T-helper 1 cell treated with Interleukin-12 subunit alpha and Interleukin-12 subunit beta and Interleukin-4 antibody, amounts not matched to agents 30 ng/mL and 1 ng/mL, for 36 hours (primary cell): ENCODE results near the gene LAMA2. TPM values are rescaled to one million over a fixed set of nuclear protein-coding genes. Genes with fewer than 3 reads are reported as not detected.

Experiments
- intact Hi-C: fragments of 100-400 bp; cut with micrococcal nuclease; formaldehyde crosslinking; loops from one replicate; pipeline ENCODE4 v1.15.1; 2024
- total RNA-seq: library from RNA; stranded (reverse); gene quantifications from 2 replicates; pipeline ENCODE4 v1.2.3, GENCODE V29; 2022

The LAMA2 gene
- total RNA-seq, 1 donor from 2014 or later: 0.25 TPM

DNA sequence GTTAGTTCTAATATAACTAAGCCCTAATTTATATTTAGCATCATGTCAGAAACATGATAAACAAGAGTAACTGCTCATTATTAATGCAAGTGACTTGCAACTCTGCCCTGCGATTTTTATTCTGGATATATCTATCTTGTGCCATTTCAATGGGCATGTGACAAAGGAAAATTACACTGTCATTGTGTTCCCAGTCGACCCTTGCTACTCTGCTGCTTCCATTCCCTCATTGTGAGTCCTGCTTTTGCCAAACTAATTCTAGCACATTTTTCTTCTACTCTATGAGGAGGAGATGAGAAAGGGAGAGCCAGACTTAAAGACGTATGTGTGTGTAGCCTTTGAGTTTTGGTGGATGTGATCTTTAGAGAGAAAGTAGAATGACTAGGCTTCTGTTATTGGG lies 551.2 kb downstream of the LAMA2 start:
- intact Hi-C loops: no loop called here

DNA sequence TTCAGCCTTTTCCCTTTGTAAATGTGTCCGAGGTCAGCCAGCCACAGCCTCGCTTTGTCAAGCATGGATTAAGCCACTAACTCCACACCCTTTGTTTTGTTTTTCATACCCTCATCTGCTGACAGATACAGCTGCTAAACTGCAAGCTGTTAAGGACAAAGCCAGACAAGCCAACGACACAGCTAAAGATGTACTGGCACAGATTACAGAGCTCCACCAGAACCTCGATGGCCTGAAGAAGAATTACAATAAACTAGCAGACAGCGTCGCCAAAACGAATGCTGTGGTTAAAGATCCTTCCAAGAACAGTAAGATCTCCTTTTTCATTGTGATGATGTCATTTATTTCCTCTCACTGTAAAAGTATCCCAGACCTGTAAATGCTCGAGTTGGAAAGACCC lies 557.8 kb downstream of the LAMA2 start:
- intact Hi-C loops: no loop called here

DNA sequence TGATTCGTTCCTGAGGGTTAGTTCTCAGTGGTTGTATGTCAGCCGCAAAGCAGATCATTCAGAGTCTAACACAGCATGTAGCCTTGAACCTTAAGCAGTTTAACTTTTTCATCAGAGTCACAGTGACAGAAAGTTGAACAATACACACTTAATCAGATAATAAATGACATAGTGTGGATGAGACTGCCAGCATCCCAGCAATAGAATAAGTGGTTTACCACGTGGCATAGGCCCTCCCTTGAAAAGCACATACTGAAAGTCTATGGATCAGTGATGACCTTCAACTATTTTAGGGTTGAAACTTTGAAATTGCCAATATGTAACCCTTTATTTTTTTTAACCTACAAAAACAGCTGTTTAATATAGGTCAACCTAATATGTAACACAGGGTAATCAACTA lies 561.7 kb downstream of the LAMA2 start:
- intact Hi-C loops: no loop called here

DNA sequence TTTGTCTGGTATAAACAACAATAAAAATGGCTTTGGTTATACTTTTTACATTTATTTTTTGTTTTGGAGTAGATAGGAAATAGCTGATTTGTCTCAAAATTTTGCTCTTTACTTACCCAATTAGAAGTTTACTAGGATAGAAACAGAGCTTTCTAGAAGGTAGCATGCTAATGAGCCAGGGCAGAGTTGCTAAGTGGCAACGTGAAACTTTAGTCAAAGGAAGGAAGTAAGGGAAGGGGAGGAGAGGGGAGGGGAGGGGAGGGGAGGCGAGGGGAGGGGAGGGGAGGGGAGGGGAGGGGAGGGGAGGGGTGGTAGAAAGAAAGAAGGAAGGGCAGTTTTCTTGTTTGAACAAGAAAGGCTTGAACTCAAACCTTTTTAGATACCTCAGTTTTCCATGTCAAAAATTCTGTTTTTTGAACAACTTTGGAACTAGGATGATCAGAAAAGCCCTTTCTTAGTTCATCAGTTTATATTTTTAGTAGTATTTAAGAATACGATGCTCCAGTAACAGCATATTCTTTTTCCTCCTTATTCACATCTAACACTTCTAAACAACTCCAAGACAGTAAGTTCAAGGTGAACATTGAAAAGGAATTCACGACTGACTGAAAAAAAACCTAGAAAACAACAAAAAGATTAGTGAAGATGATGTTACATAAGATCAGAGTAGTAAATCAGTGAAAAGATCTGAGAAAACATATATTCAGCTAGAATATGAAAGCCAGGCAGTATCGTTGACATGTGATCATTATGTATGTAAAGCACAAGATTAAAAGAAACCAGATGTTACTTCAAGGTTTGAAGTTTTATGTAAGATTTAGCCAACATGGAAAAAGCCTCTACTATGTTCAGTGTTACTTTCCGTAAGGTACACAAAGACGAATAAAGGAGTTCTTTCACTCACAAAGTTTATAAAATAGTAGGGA lies 563.6 kb downstream of the LAMA2 start:
- intact Hi-C loops: no loop called here

DNA sequence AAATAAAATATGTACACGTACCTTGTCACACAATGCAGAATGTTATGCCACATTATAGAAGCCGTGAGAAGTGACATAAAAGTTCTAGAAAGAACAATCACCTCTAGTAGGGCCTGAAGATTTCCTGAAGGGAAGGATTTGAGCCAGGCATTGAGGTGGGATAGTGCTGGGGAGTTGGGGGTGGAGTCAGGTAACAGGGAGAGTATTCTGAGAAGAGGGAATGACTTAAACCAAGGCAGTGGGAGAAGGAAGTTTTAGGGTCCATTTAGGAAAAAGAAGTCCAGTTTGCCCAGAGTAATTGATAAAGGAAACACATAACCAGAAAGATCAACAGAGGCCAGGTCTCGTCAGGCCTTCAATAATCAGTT lies 564.2 kb downstream of the LAMA2 start:
- intact Hi-C loops: no loop called here

DNA sequence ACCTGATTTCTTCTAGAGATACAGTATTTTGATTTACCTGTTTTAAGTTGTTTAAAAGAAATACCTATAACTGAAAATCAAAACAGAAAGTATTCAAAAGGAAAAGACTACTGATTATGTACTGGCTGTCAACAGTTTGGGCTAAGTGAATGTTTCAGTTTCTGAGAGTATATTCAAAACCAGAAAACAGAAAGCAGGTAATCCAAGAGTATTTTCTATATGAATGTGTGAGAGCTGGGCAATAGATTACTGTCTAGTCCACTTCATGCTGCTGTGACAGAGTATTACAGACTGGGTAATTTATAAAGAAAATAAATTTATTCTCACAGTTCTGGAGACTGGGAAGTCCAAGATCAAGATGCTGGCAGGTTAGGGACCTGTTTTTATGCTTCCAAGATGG lies 566.0 kb downstream of the LAMA2 start:
- intact Hi-C loops: loop anchor here (1.0 to 2.0 kb wide), 2 partner anchors 24 to 41 kb away; no protein-coding TSS in a partner anchor

DNA sequence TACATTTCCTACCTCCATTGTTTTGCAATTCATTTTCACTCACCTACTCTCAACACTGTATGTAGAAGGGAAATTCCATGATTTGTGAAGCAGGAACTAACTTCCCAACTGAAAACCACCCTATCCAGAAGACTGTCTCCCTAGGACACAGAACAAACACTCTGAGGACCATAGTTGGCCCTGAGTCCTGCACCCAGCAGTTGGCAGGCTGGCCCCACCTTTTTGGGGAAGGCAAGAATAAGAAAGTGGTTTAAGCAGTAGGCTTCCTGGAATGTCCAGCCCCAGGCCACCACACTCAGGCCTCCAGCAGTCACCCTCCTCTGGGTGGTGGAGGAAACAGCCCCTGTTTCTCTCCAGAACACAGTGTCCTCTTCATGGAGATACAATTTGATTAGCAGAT lies 568.2 kb downstream of the LAMA2 start:
- intact Hi-C loops: no loop called here

DNA sequence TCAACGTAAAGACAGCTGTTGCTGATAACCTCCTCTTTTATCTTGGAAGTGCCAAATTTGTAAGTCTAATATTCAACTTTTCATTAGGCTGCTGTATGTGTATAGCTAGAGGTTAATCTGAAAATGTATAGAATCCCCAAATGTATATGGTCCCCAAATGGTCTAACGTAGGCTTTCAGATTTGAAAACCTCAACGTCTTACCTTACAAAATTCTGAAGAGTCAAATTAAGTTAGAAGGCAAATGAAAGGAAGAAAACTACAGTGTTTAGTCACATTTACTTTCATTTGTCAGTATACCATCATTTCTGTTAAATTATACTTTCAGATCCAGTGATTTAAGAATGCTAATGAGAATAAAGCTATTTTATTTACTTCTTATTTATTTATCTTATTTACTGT lies 570.1 kb downstream of the LAMA2 start:
- intact Hi-C loops: loop anchor here (1.0 kb wide), 1 partner anchor 37 kb away; no protein-coding TSS in a partner anchor

DNA sequence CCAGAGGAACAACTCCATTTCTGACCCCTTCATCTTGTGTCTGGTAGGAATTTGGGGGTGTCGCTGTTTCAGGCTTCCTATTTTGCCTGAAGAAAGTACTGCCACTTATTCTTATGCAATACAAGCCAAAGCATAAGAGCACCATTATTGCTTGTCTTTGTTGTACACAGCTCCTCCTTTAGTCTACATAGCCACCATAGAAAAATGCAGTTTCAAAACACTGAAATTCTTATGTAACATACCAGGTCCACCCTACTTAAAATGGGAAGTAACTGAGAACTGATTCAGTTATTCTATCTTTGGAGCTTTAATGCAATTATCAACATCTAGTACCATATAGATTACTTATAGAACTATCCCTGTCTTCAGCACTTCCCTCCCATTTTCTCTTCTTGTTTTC lies 571.5 kb downstream of the LAMA2 start:
- intact Hi-C loops: no loop called here

DNA sequence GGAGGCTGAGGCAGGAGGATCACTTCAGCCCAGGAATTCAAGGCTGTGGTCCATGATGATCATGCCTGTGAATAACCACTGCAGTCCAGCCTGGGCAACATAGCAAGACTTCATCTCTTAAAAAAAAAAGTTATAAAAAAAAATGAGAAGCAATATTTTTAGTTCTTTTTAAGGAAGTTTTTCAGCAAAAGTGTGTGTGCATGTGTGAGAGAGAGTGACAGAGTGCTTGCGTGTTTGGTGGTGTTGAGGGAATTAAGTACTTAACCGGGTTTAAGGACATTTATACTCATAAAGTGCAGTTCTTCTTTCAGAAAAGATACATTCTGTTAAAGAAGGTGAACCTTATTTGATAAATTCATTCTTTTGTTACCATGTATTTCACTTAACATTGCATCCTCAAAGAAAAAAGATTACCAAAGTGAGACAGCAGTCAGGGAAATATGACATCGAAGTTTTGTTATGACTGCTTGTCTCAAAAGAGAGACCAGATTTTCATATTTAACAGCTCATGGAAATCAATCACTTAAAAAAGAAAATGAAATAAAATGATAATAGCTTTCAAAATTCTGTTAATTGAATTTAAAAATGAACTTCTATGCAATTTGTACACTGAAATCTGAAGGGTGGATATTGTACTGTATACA lies 572.3 kb downstream of the LAMA2 start:
- intact Hi-C loops: no loop called here

DNA sequence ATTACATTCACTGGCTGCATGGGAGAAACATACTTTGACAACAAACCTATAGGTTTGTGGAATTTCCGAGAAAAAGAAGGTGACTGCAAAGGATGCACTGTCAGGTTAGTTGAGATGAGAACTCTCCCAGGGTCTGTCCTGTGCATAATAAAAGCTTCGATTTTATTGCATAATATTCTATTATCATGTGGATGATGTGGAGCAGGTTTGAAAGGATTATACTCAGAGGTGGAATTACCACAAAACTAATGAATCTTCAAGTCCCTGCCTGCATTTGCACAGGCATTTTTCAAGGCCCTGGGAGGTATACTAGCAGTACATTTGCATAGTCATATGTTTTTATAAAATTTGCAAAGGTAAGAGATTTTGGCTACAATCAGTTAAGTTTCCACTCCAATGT lies 577.3 kb downstream of the LAMA2 start:
- intact Hi-C loops: no loop called here

DNA sequence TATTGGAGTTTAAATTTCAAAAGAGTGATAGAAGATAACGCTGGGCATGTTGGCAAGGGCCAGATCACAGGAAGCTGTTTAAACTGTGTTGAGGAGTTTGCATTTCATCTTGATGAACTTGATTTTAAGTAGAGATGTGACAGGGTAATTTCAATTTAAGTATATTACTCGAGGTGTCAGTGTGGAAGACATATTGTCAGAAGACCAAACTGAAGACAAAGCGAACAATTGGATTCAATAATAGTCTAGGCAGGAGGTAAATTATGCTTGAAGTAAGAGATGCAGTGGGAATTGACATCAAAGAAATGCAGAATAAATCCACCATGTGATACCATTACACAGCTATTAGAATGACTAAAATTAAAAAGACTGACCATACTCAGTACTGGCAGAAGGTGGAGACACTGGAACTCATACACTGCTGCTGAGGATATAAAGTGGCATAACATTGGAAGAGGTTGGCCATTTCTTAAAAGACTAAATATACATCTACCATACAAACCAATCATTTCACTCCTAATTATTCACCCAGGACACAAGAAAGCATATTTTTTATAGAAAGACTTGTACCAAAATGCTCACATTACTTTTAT lies 586.2 kb downstream of the LAMA2 start:
- intact Hi-C loops: no loop called here

DNA sequence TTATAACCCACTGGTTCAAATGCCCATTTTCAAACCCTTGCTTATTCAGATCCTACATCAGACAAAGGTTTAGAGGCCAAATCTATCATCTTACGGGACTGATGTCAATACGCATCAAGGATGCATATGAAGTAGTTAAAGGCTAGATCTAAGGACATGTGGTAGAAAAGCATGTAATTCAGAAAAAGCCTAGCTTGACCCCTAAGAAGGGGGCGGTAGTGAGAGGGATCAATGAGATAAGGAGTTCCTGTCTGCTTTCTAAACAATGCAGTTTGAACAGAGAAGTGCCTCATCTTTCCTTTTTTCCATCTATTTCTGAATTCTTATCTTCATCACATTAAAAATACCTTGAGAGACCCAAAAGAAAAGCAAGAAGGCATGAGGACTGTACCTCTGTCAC lies 589.3 kb downstream of the LAMA2 start:
- intact Hi-C loops: loop anchor here (2.0 kb wide), 1 partner anchor 23 kb away; no protein-coding TSS in a partner anchor

DNA sequence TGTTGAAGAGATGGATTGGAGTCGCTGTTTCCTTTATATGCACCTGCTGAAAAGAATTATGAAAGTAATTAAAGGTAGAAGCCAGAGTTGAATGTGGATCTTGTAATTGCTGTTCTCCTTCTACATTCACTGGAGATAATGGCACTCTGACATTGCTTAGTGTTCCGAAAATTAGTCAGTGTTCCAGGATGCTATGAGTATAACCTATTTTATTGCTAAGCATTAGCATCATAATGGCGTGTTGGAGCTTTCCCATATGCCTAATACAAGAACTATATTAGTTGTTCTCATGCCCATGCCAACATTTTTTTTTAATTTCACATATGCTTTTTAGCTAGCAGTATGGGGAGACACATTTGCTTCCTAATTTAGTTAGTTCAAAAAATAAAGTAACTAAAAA lies 590.6 kb downstream of the LAMA2 start:
- intact Hi-C loops: loop anchor here (2.0 kb wide), 1 partner anchor 25 kb away; no protein-coding TSS in a partner anchor

DNA sequence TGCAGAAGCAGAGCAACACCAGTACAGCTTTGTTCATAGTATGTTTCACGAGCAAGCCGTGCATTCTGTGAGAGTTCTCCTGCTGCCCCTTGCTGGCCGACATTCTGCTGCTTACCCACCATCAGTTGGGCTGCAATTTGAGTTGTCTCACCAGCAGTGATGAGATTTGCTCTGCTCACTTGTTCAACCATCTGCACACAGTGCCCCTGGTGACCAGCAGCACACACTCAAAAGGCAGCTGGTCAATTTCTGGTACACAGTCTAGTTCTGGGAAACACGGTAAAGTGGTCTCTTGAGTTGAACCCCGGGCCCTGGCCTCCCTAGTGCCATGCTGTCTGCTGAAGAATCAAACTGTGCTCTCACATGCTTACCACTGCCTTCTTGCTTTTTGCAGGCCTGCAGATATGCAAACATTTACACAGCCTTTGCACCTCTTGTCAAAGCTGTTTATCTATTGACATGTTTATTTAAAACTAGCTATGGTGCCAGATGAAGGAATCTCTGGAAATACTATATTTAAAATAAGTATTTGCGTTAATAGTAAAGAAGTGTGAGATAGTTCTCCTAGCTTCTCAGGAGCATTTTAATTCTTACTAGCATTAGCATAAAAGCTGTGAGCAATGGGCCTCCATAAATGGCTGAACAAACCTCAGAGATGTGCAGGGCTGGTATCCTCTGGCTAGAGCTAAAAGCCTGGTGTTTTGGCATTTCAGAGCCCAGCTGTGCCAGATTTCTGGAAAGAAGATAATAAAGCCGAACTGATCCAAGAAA lies 592.7 kb downstream of the LAMA2 start:
- intact Hi-C loops: no loop called here

DNA sequence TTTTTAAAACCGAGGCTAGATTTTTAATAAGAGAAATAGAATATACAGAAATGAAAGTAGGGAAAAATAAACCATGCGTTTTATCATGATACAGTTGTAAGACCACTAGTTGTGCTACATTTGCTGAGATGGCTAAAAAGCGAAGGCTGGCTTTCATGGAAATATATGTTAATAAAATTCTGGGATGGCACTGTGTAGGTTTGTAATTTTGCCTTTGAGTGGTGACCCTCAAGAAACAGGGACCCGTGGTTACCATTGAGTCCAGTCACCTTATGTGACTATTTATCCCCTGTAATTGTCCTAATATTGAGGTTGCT lies 593.3 kb downstream of the LAMA2 start:
- intact Hi-C loops: no loop called here

DNA sequence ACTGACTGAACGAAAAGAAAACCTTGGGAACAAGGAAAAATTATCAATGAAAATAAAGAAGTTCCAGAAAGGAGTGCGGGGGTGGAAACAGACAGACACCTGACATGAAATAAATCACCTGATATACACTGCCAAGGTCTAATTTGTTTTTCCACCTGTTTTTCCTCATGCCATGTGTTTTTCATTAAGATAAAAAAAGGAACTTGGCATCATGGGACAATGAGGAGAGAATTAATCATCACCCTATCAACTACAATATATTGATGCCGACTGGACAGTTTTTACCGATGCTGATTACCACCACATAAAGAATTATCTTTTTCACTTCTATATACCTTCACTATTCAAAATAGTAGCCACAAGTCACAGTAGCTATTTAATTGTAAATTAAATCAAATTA lies 593.9 kb downstream of the LAMA2 start:
- intact Hi-C loops: no loop called here

DNA sequence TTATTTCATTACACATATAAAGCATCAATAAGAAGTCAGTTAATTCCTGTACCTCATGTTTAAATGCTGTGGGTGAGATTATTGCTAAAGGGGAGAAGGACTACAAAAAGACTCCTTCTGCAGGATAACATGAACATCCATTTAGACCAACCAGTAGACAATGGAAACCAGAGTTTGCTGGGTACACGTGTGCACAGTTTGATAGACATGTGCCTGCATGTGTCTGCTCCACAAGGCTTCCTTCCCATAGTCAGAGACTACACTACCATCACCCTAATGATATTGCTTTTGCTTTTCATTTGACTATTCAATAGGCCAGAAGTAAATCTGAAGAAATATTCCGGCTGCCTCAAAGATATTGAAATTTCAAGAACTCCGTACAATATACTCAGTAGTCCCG lies 595.4 kb downstream of the LAMA2 start:
- intact Hi-C loops: no loop called here

DNA sequence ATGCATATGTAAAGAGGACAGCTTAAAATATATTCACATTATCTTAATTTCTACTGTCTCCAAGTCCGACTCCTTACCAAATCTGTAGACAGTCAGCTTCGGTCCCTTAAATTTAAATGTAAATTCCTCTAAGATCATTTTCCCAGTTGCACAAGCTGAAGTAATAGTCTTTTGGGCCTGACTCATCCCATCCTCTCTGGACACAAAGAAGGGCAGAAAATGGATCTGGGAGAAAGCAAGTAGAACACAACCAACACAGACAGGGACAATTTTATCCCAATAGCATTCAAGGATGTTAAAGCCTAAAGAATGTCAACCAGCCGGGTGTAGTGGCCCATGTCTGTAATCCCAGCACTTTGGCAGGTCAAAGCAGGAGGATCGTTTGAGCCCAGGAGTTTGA lies 598.8 kb downstream of the LAMA2 start:
- intact Hi-C loops: no loop called here

DNA sequence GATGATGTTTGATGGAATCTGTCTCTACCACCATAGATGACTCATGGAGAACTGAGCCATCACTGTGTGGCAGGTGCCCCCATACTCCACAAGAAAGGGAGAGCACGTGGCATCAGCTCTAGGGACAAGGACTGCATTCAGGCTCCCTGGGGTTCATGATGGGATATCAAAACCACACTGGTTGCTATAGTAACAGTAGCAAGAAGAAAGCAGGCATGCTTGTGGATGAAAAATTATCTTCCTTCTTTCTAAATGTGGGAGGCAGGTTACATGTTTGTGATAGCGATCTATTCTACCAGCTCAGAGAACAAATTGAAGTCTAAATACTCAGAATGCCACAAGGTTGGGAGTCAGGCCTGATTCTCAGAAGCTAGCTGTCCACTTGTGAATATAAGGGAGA lies 602.8 kb downstream of the LAMA2 start:
- intact Hi-C loops: no loop called here

DNA sequence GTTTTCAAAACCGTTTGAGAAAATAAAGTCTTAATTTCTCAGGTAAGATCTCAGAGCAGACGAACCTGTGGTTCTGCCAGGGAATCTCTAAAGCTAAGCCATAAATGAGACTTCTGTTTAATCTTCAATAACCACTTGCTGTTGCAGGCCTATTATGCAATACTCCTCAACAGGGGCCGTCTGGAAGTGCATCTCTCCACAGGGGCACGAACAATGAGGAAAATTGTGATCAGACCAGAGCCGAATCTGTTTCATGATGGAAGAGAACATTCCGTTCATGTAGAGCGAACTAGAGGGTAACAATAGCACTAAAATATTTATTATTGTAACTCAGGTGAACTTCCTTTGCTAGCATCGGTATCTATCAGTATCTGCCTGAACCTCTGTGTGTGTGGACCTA lies 603.4 kb downstream of the LAMA2 start:
- intact Hi-C loops: no loop called here

DNA sequence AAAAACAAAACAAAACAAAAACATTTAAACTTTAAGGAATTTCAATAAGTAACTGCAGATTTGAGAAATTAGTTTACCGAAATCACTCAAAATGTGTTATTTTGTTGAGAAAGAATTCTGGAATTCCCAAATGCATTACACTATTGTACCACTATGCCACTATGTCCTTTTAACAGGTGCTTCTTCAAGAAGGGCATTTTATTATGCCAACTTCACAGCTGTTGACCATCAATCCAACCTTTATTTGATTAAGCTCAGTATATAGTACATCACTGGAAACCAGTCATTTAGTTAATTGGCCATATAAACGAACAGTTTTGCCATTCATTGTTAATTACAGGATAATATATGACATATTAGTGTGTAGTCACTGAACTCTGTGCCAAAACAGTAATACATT lies 605.4 kb downstream of the LAMA2 start:
- intact Hi-C loops: no loop called here
